ENCODE measurements around the gene IRF3.

The IRF3 gene

GRCh38 chr19:49665351-49666119 lies at the start of gene IRF3, which contains the start of gene BCL2L12:
Gene IRF3, minus strand, starts transcription at chr19:49665857. Its CDS starts 1,019 bp downstream, at chr19:49664838.
Gene BCL2L12, plus strand, starts transcription at chr19:49665933. Its CDS starts 760 bp downstream, at chr19:49666693.
- peak; percentile 94 for DNase-seq (ENCODE audit: low read depth)

- no peak for DNase-seq (ENCODE audit: low read depth)
These were observed 47.7 kb upstream of the IRF3 start for GRCh38 chr19:49713236-49713845.

- DNase-seq (ENCODE audit: low read depth) = peak; percentile 84
These were observed 46.8 kb upstream of the IRF3 start for GRCh38 chr19:49712397-49712859.

GRCh38 chr19:49710372-49710951 lies 44.8 kb upstream of the IRF3 start:
- peak; percentile 44 for DNase-seq (ENCODE audit: low read depth)

- no peak for DNase-seq (ENCODE audit: low read depth)
These were observed 40.3 kb upstream of the IRF3 start for GRCh38 chr19:49705919-49706318.

- no peak for DNase-seq (ENCODE audit: low read depth)
These were observed 39.4 kb upstream of the IRF3 start for GRCh38 chr19:49704888-49705642.

- no peak for DNase-seq (ENCODE audit: low read depth)
These were observed 35.7 kb upstream of the IRF3 start for GRCh38 chr19:49701271-49701786.

GRCh38 chr19:49700563-49700962 lies 34.9 kb upstream of the IRF3 start:
- DNase-seq (ENCODE audit: low read depth) = no peak

GRCh38 chr19:49699364-49699763 lies 33.7 kb upstream of the IRF3 start:
- no peak for DNase-seq (ENCODE audit: low read depth)

- DNase-seq (ENCODE audit: low read depth) = no peak
These were observed 31.2 kb upstream of the IRF3 start for GRCh38 chr19:49696865-49697264.

- no peak for DNase-seq (ENCODE audit: low read depth)
These were observed 30.5 kb upstream of the IRF3 start for GRCh38 chr19:49696115-49696514.

GRCh38 chr19:49692147-49692506 lies 26.5 kb upstream of the IRF3 start:
- DNase-seq (ENCODE audit: low read depth) = no peak

- peak; percentile 48 for DNase-seq (ENCODE audit: low read depth)
These were observed 25.8 kb upstream of the IRF3 start for GRCh38 chr19:49691243-49692146.

- DNase-seq (ENCODE audit: low read depth) = peak; percentile 63
These were observed 25.1 kb upstream of the IRF3 start, which contains the start of gene CPT1C for GRCh38 chr19:49690656-49691242. Gene CPT1C, plus strand, starts transcription at chr19:49691116. Its CDS starts 1,137 bp downstream, at chr19:49692253.

GRCh38 chr19:49690079-49690655 lies 24.5 kb upstream of the IRF3 start:
- no peak for DNase-seq (ENCODE audit: low read depth)

- DNase-seq (ENCODE audit: low read depth) = no peak
These were observed 23.7 kb upstream of the IRF3 start, which contains the start of gene ADM5 for GRCh38 chr19:49689133-49690078. Gene ADM5, plus strand, starts transcription at chr19:49689594. Its CDS starts 244 bp downstream, at chr19:49689838.

GRCh38 chr19:49688531-49689132 lies 23.0 kb upstream of the IRF3 start:
- no peak for DNase-seq (ENCODE audit: low read depth)

GRCh38 chr19:49687566-49688316 lies 22.1 kb upstream of the IRF3 start:
- DNase-seq (ENCODE audit: low read depth) = no peak

All from fibroblast of gingiva (primary cell).